Fibroblast of the aortic adventitia (primary cell): ENCODE data around the gene TSC1. TPM values are rescaled to one million over a fixed set of nuclear protein-coding genes. Genes with fewer than 3 reads are reported as not detected.
"Not testable (repeated sequence)": the region's sequence is repeated elsewhere in the genome, so short reads cannot be mapped to it uniquely, and the experiment has no call there.

Experiments
- DNase-seq: peaks from one replicate; pipeline ENCODE4 v3.0.0-alpha.2; 2010; ENCODE audit warnings: low read depth
- H3K4me3 ChIP-seq: 2 replicates; pipeline ENCODE4 v1.5.1; 2011; ENCODE audit warnings: low read depth, mild to moderate bottlenecking, control low read depth, low read length, moderate library complexity
- total RNA-seq: library from RNA; depleted of rRNA; stranded (reverse); fragments of >200 nt; gene quantifications from 2 replicates; pipeline ENCODE4 v1.2.3, GENCODE V29; 2012; ENCODE audit warnings: low replicate concordance
- TF ChIP-seq, protein P1 (sequence below): IDR thresholded peaks from 2 replicates; pipeline ENCODE4 v1.5.1; 2011; ENCODE audit warnings: mild to moderate bottlenecking, low read length, control low read depth, inconsistent platforms; ENCODE audit not compliant: insufficient read depth

TSC1 gene
- total RNA-seq, result 56.0 and 70.7 TPM in 2 replicates

DNA sequence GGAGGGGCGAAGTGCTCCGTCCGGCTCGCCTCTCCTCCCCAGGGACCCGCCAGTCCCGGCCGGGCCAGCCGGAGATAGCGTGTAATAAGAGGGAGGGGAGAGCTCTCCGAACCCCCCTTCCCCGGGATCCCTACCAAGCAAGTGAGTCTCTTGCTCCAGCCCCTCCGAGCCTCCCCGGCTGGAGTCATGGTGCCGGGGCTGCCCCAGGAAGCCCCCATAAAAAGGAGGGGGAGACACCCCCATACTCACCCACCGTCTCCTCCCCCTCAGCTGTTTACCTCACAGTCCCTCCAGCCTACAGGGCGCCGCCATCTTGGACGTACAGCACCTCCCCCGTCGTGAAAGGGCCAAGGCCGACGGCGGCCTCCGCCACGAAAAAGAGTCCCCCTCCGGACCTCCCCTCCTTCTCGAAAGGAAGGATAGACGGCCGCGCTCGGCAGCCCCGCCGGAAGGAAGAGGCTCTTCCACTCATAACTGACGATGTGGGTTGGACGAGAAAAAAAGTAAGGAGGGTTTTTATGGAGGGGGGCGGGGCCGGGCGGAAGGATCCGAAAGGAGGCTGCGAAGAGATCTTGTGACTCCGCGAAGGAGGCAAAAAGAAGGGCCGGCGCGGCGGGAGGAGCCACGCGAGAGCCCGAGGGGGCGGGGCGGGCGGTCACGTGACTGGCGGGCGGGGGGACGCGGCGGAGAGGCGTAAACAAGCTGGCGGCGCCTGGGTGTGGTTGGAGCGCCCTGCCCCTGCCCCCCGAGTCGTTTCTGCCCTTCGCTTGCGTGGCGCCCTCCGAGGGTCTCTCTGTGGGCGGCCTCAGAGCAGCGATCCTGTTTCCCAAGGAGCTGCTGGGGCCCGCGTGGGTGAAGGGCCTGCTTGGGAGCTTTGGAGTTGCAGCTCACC, at the start of gene TSC1:
Gene TSC1 (minus strand): TSS at position 323 of the 892 bp plus-strand sequence. CDS start 15,744 bp downstream, outside the sequence.
- peak within 1 kb of the TSS; percentile 95 for H3K4me3 ChIP-seq
- DNase-seq, result peak; percentile 97
- TF ChIP-seq, protein P1, sequence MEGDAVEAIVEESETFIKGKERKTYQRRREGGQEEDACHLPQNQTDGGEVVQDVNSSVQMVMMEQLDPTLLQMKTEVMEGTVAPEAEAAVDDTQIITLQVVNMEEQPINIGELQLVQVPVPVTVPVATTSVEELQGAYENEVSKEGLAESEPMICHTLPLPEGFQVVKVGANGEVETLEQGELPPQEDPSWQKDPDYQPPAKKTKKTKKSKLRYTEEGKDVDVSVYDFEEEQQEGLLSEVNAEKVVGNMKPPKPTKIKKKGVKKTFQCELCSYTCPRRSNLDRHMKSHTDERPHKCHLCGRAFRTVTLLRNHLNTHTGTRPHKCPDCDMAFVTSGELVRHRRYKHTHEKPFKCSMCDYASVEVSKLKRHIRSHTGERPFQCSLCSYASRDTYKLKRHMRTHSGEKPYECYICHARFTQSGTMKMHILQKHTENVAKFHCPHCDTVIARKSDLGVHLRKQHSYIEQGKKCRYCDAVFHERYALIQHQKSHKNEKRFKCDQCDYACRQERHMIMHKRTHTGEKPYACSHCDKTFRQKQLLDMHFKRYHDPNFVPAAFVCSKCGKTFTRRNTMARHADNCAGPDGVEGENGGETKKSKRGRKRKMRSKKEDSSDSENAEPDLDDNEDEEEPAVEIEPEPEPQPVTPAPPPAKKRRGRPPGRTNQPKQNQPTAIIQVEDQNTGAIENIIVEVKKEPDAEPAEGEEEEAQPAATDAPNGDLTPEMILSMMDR, result no peak

DNA sequence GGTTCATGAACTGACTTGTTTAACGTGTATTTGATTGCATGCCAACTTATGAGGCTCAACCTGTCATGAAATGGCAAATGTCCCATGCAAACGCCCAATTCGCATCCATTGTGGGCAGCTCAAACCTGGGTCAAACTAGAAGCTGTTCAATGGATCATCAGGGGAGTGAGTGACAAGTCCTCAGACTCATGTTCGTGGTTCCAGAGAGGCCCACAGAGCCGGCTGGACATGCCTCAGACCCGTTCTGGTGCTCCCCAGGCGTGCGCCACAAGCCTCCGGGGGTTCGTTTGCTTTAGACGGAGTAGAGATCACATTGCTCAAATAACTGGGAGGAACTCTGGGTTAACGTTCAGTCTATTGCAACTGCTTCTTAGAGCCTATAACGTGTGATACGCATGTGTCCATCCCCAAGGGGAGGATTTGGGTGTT, 49.1 kb upstream of the TSC1 start:
- no peak for DNase-seq
- TF ChIP-seq, protein P1, result no peak
- no peak overlapping the region for H3K4me3 ChIP-seq

DNA sequence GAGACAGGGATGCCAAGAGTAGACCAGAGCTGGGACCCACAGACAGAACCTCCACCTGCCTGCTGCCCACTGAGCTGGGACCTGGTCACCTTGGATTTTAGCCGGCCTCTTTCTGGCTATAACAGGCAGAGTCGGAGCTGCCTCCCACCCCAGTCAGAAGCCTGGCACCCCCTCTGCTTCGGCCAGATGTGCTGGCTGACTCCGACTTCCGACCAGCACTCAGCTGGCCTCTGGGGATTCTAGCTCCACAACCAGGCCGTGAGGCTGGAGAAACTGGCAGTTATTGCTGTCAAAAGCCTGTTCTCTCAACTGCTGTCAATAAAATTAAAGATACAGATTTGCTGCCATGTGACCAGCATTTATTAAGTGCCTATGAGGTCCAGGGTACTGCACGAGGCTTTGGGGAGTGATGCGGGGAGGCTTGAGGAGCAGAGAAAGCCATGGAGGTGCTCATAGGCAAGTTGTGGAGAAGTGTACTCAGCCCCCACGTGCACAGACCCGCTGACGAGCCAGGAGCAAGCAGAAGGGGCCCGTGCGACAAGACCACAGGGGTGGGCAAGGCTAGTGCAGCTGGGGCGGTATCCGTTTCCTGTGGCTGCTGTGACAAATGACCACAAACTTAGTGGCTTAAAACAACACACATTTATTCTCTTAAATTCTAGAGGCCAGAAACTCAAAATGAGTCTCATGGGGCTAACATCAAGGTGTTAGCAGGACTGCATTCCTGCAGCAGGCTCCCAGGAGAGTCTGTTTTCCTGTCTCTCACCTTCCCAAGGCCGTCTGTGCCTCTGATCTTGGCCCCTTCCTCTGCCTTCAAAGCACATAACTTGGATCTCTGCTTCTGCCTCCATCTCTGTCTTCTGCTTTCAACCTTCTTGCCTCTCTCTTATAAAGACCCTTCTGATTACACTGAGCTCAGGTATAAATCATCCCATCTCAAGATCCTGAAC, 47.2 kb upstream of the TSC1 start:
- DNase-seq, result no peak
- TF ChIP-seq, protein P1, result no peak
- H3K4me3 ChIP-seq, result no peak overlapping the region

DNA sequence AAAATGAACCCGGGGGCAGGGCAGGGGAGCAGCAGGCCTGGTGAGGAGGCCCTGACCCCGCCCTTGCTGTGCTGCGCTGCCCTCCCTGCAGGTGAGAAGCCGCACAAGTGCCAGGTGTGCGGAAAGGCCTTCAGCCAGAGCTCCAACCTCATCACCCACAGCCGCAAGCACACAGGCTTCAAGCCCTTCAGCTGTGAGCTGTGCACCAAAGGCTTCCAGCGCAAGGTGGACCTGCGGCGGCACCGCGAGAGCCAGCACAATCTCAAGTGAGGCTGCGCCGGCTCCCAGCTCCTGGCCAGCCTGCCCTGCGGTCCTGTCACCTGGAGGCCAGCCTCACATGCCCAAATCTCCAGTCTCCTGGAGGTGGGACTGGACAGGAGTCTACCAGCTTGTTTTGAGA, 46.4 kb upstream of the TSC1 start:
- TF ChIP-seq, protein P1, result no peak
- DNase-seq, result no peak
- no peak overlapping the region for H3K4me3 ChIP-seq

DNA sequence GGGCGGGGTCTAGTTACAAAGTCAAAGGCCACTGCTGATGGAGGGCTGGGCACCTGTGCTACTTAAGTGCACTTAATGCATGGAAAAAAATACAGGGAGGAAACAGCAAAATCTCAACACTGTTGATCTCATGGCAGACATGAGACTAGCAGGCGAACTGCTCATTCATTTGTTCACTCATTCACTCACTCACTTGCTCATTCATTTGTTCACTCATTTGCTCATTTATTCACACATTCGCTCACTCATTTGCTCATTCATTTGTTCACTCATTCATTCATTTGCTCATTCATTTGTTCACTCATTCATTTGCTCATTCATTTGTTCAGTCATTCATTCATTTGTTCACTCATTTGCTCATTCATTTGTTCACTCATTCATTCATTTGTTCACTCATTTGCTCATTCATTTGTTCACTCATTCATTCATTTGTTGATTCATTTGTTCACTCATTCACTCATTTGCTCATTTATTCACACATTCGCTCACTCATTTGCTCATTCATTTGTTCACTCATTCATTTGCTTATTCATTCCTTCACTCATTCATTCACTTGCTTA, 45.7 kb upstream of the TSC1 start:
- peak; percentile 2 for DNase-seq

DNA sequence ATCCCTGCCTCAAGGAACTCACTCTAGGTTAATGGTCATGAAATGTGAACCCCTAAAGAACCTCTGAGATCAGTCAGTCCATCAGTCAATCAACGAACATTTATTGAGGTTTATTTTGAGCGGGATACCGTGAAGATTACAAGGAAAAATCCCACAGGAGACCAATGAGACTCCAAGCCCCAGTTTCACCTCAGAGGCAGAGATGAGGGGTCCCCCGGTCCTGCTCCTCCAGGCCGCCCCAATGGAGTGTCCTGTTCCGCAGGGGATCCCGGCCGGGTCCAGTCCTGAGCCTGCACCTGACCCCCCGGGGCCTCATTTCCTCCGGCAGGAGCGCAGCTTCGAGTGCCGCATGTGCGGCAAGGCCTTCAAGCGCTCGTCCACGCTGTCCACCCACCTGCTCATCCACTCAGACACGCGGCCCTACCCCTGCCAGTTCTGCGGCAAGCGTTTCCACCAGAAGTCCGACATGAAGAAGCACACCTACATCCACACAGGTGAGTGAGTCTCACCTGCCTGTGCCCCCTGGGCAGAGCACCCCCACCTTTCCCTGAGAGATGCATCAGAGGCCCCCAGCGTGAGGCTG, 45.1 kb upstream of the TSC1 start:
- H3K4me3 ChIP-seq, result no peak overlapping the region
- no peak for DNase-seq
- TF ChIP-seq, protein P1, result no peak

More for the DNA sequence above, 45.7 kb upstream of the TSC1 start:
- not testable (repeated sequence) for H3K4me3 ChIP-seq

DNA sequence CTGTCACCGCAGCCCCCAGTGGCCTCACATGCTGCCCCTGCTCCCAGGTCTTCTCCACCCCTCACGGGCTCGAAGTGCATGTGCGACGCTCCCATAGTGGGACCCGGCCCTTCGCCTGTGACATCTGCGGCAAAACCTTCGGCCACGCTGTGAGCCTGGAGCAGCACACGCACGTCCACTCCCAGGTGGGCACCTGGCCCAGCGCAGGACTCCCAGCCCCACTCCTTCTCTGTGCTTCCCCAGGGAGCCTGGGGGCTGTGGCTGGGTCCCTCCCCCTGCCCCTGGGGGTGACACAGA, 44.5 kb upstream of the TSC1 start:
- TF ChIP-seq, protein P1, result no peak
- no peak overlapping the region for H3K4me3 ChIP-seq
- no peak for DNase-seq
